DMS153 treated with DMSO at 0.1 percent for 48 hours (cell line): ENCODE data around the gene SMAD6.
"Not testable (repeated sequence)": the region's sequence is repeated elsewhere in the genome, so short reads cannot be mapped to it uniquely, and the experiment has no call there.

Experiments
- DNase-seq: peaks from one replicate; lab custom pipeline; 2025; ENCODE audit not compliant: unreplicated experiment; lab: John Stamatoyannopoulos, UW

The SMAD6 gene

DNA sequence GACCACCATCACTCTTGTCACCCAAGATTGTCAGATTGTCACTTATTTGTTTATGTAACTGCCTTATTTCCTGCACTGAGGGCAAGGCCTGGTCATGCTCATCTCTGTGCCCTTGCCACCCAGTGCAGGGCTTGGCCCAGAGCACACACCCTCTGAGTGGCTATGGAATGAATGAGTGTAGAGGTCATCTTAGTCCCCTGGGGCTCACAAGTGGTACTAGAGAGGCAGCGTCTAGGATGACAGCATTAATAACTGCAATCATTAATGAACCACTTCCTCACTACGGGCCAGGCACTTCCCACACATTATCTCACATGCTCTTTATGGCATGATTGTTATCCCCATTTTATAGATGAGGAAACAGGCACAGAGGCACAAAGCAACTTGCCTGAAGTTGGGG lies 117.0 kb downstream of the SMAD6 start:
- no peak for DNase-seq

DNA sequence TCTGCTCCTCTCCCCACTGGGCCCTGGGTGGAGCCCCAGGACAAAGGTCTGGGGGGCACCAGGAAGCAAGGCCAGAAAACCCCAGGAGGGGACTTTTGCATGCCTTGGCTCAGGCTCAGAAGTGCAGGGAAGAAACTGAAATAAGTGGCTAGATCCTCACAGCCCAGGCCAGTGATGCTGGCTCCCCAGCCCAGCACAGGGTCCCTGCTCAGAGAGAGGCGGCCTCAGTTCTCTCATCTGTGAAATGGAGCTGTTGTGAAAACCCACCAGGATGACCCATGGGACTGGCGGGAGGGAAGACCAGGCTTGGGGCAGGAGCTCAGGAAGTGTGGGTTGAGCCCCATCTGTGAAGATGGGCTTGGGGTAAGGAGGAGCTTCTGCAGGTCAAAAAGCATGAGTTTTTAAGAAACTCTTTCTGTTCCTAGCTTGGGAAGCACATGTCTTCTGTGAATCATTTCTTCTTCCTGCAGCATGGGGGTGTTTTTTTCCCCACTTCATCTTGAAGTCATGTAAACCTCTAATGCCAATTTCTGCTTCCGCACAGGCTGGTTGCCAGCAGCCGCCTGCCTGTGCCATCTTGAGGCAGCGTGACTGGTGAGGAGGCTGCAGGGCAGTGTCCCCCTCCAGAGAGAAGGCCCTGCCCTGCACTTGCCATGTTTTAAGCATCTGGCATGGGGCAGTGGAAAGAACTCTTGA lies 118.6 kb downstream of the SMAD6 start:
- no peak for DNase-seq

DNA sequence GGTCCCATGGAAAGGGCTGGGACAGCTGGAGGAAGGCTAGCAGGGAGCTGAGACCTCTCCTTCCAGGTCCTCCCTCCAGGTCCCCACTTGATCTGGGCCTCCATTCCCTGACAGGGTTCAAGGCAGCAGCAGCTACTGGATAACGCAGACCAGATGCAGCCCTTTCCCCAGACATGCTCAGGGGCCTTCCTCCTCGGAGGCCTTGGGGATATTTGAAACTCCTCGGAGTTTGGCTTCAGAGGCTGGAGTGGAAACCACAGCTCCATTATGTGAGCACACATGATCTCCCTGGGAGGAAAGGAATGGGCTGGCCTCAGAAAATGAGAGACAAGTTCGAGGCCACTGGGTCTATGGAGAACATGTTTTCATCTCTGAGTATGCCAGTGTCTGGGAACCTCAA lies 119.3 kb downstream of the SMAD6 start:
- DNase-seq, result no peak

DNA sequence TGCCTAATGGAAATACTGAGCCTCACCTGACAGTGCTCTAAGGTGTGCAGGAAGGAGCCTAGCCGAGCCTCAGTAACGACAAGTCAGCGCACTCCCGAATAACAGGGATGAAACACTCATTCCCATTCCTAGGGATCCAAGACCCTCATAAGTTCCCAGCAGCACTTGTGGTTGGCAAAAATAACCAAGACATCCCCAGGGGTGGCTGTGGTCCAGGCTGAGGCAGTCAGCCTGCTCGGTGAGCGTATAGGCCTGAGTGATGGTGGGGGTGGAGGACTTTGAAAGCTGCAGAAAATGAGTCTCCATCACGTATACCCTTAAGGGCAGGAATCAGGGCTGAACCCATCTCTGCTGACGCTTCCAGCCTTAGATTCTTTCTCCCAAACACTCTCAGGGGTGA lies 120.1 kb downstream of the SMAD6 start:
- DNase-seq, result no peak

DNA sequence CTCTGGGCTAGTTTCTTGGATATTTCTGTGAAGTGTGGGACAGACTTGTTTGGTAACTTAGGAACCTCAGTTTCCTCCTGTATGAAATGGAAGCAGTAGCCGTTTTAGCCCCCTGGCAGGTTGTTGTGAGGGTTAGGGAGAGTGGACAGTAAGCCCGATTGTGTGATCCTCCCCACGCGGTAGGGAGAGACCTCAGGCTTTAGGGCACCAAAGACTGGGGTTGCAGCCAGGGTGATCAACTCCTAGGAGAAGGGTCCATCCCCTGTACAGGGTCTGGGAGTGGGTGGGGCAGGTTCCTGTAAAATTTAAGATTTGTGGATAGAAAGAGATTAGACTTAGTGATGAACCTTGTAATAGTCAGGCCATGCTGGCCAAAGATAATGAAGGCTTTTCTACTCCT lies 120.5 kb downstream of the SMAD6 start:
- no peak for DNase-seq

DNA sequence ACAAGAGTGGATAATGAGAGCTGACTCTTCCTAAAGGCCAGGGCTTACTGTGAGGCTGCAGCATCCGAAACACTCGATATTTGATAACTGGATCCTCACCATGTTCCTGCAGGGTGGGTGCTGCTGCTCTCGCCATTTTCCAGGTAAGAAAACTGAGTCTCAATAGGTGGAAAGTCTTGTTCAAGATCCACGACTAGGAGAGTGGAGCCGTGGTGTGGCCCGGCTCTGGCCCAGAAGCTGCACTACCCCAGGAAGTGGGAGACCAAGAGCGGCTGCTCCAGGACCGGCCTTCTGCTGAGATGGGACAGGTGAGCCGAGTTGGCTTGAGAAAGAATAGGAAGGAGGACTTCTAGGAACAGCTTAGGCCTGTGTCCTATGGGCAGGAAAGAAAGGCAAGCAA lies 121.6 kb downstream of the SMAD6 start:
- DNase-seq, result no peak

DNA sequence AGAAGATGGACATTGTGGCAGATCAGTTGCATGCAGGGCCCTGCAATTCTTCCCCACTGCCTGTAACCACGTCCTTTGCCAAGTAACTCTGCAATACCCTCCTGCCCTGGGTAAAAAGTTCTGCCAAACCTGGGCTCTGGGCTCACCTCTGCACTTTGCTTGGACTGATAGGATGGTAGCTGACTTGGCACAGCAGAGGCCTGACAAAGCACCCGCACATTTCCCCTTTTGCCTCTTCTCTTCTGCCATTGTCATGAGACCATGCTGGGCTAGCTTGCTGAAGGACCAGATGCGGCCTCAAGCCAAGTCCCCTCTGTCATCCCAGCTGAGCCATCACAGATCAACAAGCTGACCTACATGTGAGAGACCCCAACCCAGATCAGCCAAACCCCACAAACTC lies 122.4 kb downstream of the SMAD6 start:
- no peak for DNase-seq

DNA sequence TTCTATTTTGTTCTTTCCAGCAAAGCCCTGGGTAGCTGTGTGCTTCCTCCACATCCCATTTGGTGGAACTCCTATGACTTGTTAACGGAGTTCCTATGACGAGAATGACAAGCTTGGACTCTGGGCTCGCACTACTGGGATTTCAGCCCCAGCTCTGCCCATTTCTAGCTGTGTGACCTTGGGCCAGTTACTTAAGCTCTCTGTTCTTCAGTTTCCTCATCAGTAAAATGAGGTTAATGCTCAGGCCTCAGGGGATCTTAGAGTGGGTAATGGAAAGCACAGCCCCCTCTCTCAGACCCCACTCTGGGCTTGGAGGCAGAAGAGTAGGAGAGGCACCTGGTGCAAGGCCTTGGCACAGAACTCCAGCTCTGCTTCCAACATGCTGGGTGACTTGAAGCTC lies 123.1 kb downstream of the SMAD6 start:
- no peak for DNase-seq

DNA sequence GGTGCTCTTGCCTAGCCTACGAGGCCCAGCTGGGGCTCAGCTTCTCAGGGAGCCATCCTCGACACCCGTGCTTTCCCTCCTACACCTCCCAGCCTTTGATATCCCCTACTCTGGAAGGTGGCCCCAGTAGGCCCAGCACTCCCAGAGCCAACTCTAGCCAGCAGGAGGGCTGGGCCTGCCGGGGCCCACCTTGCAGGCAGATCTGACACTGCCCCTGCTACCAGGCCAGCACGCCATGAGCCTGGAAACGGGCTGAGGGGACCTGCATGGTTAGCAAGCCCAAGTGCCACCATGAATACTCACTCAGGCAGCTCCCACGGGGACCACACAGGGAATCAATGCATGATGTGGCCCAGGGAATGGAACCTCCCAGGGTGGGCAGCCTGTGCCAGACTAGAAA lies 123.7 kb downstream of the SMAD6 start:
- no peak for DNase-seq

DNA sequence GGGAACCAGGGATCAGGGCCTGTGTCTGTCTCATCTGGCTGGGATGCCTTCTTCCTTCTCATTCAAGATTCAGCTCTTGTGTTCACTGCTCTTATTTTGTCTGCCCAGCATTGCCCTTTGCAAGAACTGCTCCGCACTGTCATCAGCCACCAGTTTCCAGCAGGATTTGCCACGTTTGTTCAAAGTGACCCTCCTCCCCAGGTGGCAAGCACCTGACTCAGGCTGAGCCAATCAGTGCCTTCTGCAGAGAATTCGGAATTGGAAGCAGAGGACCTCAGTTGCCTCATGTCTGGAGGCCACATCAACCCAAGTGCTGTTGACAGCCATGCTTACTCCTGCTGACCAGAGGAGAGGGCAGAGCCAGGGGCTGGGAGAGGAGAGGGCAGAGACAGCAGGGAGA lies 124.5 kb downstream of the SMAD6 start:
- no peak for DNase-seq

DNA sequence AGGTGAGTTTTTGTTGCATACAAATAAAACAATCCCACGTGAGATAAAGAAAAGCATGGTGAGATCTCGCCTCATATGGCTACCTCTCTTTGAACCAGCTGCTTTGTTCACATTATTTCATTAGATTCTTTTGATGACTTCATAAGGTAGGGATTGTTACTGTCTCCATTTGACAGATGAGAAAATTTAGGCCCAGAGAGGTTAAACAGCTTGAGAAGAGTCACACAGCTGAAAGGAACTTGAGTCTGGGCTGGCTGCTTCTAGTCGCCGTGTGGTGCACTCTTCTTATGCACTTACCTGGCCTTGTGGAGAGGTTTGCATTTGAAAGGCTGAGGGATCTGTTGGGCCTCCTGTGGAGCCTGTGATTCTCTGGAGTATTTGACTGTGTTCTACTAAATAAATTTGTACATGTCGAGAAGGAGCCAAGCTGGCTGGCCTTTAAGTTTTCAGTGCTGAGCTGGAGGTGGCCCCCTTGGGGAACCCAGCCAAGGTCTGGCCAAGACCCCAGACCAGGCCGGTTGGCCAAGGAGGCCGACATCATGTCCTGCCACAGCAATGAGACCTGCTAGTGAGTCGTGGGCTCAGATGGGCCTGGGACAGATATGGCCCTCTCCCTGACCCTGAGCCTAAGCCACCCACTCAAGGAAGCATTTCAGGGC lies 125.1 kb downstream of the SMAD6 start:
- DNase-seq, result no peak

DNA sequence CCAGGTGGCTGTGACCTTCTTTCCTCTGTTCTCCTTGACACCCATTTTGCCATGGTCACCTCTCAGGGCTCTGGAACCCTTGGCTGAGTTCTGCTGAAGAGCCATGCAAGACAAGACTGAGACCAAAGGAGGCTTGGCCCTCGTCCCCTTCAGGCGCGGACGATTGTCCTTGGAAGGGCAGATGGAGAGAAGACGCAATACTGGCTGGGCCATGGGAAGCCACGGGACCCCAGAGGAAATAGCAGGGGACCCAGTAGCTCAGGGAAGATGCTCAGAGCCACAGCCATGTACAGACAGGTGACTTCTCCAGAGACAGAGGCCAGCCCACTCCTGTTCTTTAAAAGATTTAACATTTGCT lies 125.6 kb downstream of the SMAD6 start:
- DNase-seq, result no peak

DNA sequence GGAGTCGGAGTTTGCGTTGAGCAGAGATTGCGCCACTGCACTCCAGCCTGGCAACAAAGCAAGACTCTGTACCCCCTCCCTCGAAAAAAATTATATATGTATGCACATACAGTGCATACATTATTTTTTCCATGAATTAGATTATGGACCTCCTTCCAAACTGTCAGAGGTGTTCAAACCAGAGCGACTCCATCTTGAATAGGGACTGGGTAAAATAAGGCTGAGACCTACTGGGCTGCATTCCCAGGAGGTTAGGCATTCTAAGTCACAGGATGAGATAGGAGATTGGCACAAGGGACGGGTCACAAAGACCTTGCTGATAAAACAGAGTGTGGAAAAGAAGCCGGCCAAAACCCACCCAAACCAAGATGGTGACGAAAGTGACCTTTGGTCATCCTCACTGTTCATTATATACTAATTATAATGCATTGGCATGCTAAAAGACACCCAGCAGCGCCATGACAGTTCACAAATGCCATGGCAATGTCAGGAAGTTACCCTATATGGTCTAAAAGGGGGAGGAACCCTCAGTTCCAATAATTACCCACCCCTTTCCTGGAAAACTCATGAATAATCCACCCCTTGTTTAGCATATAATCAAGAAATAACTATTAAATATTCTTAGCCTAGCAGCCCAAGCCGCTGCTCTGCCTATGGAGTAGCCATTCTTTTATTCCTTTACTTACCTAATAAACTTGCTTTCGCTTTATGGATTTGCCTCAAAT lies 126.9 kb downstream of the SMAD6 start:
- not testable (repeated sequence) for DNase-seq

DNA sequence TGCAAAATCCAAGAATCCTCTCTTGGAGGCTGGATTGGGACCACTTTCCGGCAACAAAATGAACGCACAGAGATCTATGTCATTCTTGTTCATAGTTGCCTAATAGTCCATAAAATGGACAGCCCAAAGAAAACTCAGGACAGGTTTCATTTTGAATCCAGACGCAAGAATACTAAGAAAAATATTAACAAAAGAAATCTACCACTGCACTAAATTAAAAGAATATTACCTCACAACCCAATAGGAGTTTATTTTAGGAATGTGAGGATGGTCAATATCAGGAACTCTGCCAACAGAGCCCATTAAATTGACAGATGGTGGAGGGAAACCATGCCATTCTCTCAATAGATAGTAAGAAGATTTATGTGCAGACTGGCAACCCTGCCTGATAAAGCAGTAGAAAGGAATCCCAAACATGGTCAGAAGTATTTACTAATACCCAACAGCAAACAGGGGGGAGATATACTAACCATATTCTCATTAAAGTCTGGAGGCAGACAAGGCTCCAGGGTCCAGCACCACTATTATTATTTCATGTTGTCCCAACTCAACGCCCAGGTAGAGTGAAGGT lies 127.6 kb downstream of the SMAD6 start:
- no peak for DNase-seq

DNA sequence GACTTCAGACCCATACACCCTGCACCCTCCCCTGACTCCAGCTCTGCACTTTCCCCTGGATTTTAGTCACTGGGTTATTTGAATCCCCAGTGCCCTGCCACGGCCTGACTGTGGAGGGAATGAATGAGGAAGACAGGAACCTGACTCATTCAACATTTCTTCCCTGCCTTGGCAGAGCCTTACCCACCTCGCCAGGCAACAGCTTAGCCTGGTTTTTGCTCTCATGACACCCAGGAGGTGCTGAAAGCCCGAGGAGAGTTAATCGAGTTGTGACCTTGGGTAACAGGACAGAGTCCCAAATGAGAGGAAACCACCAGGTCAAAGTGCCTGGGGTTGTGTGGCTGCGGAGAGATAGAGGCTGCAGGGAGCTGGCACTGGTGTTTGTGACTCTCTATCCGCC lies 128.3 kb downstream of the SMAD6 start:
- no peak for DNase-seq

DNA sequence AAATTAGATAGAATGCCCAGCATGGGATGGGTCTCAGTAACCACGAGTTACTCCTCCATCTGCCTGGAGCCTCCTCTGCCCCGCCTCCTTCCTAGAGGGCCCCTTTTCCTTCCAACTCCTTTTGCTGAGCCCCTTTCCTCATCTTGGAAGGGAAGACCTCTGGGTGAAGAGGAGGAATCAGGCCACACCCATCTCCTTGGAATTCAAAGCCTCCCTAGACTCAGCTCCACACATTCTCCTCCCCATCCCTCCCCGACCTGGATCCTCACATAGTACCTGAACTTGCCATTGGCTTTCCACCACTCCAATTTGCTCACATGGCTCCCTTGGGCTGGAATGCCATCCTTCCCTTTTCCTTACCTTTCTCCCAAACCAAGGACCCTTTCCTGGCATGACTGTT lies 128.8 kb downstream of the SMAD6 start:
- DNase-seq, result no peak

DNA sequence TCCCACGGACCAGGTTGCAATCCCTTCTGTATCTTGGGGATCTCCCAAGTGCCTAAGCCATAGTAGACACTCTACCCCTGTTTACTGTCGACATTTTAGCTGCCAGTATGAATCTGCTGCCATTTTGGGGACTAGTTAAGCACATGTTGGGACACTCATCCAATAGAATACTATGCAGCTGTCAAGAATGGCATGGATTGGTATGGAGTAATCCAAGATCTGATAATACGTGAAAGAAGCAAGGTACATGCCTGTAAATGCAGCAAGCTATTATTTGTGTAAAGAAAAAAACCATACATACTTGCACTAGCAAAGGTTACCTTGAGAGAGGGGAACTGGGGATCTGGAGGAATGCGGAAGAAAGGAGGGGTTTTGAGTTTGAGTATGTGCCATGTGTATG lies 129.3 kb downstream of the SMAD6 start:
- no peak for DNase-seq

DNA sequence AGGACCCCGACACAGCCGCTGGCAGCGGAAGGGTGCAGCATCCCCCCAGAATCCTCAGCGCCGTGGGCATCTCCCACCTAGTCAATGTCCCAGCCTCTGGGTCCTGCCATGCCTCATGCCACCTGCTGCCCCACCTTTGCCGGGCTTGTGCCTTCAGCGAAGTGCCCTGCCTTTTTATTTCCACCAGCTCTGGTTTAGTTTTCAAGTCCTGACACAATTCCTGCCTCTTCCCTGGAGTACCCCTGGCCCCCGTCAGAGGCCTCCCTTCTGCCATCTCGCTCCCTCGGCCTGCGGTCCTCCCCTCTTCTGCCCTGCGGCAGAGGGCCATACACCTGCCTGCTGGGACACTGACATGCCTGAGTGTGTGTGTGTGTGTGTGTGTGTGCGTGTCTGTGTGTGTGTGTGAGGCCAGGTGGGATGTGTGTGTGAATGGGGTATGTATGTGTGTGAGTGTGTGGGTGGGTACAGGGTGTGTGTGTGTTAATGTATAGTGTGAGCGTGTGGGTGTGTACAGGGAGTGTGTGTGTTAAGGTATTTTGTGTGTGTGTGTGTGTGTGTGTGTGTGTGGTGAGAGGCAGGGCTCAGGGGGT lies 129.9 kb downstream of the SMAD6 start:
- no peak for DNase-seq
